AG20443 (cell line): ENCODE measurements around the gene SEMA3C.

Experiments used
- DNase-seq: peaks from one replicate; pipeline ENCODE4 v3.0.0; 2012; ENCODE audit warnings: low spot score, mixed read lengths

The SEMA3C gene

DNA sequence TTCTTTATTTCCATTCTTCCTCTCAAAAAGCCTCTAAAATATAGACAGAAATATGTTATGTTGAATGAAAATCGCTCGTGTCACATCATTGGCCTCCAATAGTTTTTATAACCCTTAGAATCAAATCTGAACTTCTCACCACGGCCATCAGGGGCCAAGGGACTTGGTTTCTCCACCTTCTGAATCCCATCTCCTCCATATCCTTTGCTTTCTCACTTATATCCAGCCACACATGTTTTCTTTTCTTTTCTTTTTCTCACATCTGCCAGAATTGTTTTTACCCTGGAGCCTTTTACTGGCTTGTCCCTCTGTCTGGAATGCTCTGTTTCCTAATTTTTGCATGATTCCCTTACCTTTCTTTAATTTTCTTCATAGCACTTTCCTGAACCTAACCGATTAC, 184.8 kb downstream of the SEMA3C start:
- no peak for DNase-seq

DNA sequence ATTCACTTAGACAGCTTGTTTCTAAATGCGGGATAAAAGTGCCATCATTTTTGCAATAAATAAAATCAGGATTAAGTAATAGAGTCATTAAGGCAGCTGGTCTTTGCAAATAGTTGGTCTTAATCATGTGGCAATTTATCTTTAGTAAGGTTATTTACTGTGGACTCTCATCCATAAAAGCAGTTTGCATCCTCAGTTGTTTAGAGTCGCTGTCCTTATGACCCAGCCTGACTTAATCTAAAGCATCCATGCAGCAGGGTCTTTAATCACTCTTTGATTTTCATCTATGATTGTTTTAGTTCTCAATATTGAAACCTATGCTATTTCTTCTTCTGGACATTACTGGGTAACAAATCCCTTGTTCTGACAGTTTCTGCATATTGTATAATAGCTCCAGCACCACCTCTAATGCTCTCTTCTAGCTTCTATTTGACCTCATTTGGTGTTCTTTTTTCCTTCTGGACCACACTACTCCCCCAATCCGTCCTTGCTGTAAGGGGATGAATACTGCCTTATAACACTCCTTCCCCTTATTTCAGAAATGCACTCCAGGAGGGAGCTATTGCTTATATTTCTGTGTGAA, 185.4 kb downstream of the SEMA3C start:
- DNase-seq, result no peak

GRCh38 chr7:80732630-80733029, 186.2 kb downstream of the SEMA3C start:
- no peak for DNase-seq

DNA sequence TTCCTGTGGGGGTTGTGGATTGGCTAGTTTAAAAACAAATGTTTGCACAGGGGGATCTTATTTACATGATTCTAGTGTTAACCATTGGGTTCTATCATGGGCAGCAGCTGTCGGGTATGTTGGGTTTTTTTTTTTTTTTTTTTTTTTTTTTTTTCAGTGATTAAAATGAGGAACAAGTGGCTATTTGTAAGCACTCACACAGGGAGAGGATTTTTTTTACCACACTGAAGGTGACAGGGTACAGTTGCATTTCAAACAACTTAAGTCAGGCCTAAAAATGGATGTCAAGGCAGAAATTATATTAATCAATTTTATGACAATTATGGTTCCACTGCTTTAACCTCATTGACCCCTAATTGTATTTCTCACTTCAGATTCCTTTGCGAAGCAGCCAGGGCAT, 187.6 kb downstream of the SEMA3C start:
- no peak for DNase-seq

DNA sequence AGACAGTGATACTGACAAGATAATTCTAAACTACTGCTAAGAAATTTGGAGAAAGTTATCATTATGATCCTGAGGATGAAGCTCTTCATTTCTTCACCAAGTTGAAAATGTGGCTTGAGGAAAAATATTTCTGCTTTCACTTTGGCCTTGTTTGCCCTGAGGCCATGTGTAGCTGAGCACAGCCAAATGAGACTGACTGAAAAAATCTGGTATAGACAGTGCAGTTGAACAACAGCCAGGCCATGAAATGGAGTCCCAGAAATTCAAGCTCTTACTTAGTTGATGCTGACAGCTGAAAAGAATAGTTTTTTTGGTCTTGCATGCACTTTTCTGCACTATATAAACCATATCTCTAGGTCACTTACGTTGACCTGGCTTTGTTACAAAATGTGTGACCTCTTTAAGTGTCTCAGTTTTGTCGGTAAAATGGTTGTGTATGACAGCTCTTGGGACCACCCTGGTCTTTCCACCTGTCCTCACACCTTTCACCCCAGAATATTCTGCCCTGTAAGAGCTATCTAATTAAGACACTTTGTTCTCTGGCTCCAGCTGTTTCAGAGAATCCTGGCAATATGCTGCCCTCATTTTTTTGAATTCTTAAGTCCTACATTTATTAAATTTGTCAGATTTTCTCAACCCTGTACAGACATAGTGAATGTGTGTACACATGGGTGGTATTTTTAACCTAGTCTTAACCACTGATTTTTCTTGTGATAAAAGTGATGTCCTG, 189.1 kb downstream of the SEMA3C start:
- DNase-seq, result peak; percentile 66

- DNase-seq, result no peak
Measured at GRCh38 chr7:80726666-80727065, 192.2 kb downstream of the SEMA3C start.

DNA sequence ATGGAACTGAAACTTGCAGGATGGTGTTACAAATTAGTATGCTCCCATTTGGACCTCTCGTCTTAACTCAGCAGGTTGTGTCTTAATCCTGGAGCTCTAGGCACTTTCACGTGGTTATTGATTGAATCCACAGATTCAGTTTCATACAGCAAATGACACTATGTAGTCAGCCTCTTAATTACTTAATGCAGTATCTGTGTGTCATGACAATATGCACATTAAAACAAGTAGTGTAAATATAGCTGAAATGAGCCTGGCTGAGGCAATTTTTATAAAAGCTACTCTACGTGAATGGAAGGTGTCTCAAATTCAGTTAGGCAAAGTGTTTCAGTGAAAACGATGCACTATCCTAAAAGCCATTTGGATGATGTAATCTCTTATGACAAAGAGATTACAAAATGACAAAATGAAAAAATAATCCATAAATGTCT, 193.7 kb downstream of the SEMA3C start:
- DNase-seq, result no peak

- DNase-seq, result peak; percentile 50
Measured at GRCh38 chr7:80724249-80724871, 194.5 kb downstream of the SEMA3C start.

- peak; percentile 89 for DNase-seq
Measured at GRCh38 chr7:80722616-80723195, 196.1 kb downstream of the SEMA3C start.

GRCh38 chr7:80721883-80722615, 196.8 kb downstream of the SEMA3C start:
- peak; percentile 63 for DNase-seq

GRCh38 chr7:80720146-80720545, 198.7 kb downstream of the SEMA3C start:
- DNase-seq, result no peak

GRCh38 chr7:80719261-80719660, 199.6 kb downstream of the SEMA3C start:
- no peak for DNase-seq

- DNase-seq, result peak; percentile 58
Measured at GRCh38 chr7:80711531-80711930, 207.3 kb downstream of the SEMA3C start.

DNA sequence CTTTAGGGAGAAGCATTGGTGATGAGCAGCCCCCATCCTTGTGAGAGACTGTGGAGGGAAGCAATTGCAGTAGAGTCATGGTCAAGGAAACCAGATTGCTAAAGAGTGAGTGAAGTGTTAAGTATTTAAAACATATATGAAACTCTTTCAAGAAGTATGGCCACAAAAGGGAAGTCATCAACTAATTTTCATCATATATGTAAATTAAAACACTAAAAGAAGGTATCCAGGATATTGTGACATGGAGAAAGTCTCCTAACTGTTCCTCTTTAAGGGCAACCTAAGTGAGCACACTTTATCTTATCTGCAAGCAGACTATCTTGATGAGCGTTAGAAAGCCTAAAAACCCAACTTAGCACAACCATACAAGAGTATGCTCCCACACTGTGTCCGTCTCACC, 210.7 kb downstream of the SEMA3C start:
- DNase-seq, result no peak

- DNase-seq, result no peak
Measured at GRCh38 chr7:80707318-80707717, 211.5 kb downstream of the SEMA3C start.

DNA sequence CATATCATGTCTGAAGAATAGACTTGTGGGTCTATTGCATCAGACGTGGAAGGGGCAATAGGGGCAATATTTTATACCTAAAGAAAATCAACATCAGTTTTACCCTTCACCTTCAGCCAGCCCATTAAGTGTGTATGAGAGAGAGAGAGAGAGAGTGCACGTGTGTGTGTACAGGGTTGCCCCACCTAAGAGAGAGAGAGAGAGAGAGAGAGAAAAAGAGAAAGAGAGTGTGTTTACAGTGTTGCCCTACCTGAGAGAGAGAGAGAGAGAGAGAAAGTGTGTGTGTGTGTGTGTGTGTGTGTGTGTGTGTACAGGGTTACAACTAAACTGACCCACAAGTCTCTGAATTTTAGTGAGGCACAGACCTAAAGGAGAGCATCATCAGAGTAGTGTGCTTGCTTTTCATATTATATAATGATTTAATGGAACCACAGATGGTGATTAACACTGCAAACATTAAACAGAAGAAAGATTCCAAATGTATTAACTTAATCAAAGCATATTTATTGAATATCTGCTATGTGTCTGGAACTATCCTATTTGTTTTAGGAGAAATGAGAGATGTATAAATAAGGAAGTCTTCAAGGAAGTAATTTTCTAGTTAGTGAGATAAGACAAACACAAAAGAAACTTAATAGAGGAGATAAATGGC, 213.6 kb downstream of the SEMA3C start:
- no peak for DNase-seq

GRCh38 chr7:80703272-80703671, 215.6 kb downstream of the SEMA3C start:
- no peak for DNase-seq

- no peak for DNase-seq
Measured at GRCh38 chr7:80699721-80700256, 219.1 kb downstream of the SEMA3C start.

DNA sequence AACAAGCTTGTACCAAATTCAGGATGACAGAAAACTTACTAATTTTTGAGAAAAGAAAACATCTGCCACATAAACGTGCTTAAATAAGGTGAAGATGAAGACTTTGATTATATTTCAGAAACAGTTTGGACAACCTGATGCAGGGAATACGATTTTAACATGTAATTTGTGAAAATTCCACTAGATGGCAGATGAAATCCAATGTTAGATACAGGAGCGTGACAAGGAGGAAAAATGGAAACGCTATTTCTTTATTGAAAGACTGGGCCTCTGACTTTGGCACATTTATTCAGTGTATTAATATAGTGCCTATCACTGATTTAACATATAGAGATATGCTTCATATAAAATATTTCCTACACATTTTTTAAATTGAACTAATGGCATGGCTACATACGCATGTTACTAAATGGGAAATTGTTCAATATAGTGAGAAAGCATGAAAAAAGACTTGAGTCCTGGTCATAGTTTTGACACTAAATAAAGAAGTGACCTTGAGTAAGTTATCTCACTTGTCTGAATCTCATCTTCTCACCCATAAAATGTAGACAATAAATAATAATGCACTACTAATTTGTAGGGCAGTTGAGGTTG, 219.7 kb downstream of the SEMA3C start:
- DNase-seq, result peak; percentile 38
